ENCODE data around the gene TMPRSS11F.

DNA sequence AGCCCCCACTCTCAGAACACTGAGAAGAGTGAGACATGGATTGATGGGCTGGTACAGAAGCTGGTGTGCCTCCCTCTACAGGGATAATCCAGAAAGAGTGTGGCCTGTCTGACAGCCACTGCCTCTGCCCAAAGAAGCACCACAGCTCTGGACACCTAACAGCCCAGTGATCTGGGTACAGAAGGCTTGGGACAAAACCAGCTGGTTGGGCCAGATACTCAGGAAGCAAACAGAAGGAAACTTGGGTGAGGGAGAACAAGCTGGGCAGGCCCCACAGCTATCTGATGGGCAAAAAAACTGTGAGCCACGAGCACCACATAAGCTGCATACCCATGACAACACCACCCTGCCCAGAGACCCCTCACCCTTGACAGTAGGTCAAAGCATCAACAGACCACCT lies 46.9 kb downstream of the TMPRSS11F start:
- TF ChIP-seq, protein P1, sequence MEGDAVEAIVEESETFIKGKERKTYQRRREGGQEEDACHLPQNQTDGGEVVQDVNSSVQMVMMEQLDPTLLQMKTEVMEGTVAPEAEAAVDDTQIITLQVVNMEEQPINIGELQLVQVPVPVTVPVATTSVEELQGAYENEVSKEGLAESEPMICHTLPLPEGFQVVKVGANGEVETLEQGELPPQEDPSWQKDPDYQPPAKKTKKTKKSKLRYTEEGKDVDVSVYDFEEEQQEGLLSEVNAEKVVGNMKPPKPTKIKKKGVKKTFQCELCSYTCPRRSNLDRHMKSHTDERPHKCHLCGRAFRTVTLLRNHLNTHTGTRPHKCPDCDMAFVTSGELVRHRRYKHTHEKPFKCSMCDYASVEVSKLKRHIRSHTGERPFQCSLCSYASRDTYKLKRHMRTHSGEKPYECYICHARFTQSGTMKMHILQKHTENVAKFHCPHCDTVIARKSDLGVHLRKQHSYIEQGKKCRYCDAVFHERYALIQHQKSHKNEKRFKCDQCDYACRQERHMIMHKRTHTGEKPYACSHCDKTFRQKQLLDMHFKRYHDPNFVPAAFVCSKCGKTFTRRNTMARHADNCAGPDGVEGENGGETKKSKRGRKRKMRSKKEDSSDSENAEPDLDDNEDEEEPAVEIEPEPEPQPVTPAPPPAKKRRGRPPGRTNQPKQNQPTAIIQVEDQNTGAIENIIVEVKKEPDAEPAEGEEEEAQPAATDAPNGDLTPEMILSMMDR (IDR thresholded peaks at IDR 0.05): no peak
- TF ChIP-seq POLR2A (IDR thresholded peaks at IDR 0.05; ENCODE audit: low read depth) (no peak), POLR2AphosphoS5 (IDR thresholded peaks at IDR 0.05) (no peak), EP300 (IDR thresholded peaks at IDR 0.05) (no peak)

All from esophagus muscularis mucosa (tissue), 4 donors.